K562 (cell line): Measurements from ENCODE around the gene TRIM69. TPM values are rescaled to one million over a fixed set of nuclear protein-coding genes. Genes with fewer than 3 reads are reported as not detected.

Experiments
- ATAC-seq: fragments of 200-7000 bp; cut with Tn5 transposase; 3 replicates; pipeline ENCODE4 v1.9.1; 2020; ENCODE audit warnings: moderate library complexity
- BruUV-seq: library from RNA; stranded (reverse); fragments of 400-500 nt; replicated peaks from 2 replicates; lab custom pipeline; 2021; lab: Mats Ljungman, UMichigan
- CTCF ChIA-PET: fragments of 300-600 bp; formaldehyde crosslinking; extraction: SDS; loops from one replicate; lab custom pipeline; 2021; ENCODE audit warnings: low intra/inter-chr PET ratio; lab: Yijun Ruan, JAX
- POLR2A ChIA-PET: fragments of 300-600, 350-650 bp; sonication (Branson Sonifier 250); formaldehyde crosslinking; extraction: SDS; loops from one replicate; lab custom pipeline; 2021; ENCODE audit warnings: antibody characterized with exemption, inconsistent platforms; lab: Yijun Ruan, JAX
- DNase-seq, 4 experiments: peaks; one replicate each; pipeline versions ENCODE4 v3.0.0 to v3.0.0-alpha.2; 2011 to 2018; ENCODE audit warnings: low spot score in 3 of 4, mixed read lengths in 3 of 4; ENCODE audit errors: extremely low read depth in 1 of 4
- FAIRE-seq: peaks from 2 replicates; lab custom pipeline; 2011; peaks lifted over from hg19 to GRCh38; lab: Jason Lieb, UNC
- H2AFZ ChIP-seq: 2 replicates; pipeline ENCODE4 v1.6.0; 2011; ENCODE audit warnings: low read depth, low read length, control low read depth, inconsistent platforms
- H3K27ac ChIP-seq: fragments of 200-600 bp; 3 replicates; pipeline ENCODE4 v1.8.0; 2011; ENCODE audit warnings: low read depth, mild to moderate bottlenecking, control low read depth, inconsistent platforms, low read length, moderate library complexity, mixed read lengths; ENCODE audit errors: extremely low read depth
- H3K27me3 ChIP-seq, 2 experiments: fragments of 300-600 bp in 1 of 2; 2 replicates in 1 of 2; 3 replicates in 1 of 2; pipeline versions ENCODE4 v1.6.0 to v1.8.0; 2011; ENCODE audit warnings: inconsistent platforms in 2 of 2, low read length in 2 of 2, mild to moderate bottlenecking in 1 of 2, mixed read lengths in 1 of 2, moderate library complexity in 1 of 2; ENCODE audit not compliant: control insufficient read depth in 2 of 2, insufficient read depth in 2 of 2
- H3K36me3 ChIP-seq: fragments of 300-600 bp; 3 replicates; pipeline ENCODE4 v1.8.0; 2011; ENCODE audit warnings: mild to moderate bottlenecking, low read length, inconsistent platforms; ENCODE audit not compliant: control insufficient read depth, insufficient read depth
- H3K4me1 ChIP-seq, 2 experiments: fragments of 200-600 bp in 1 of 2; replicated peaks in 1 of 2; 2 replicates in 1 of 2; 3 replicates in 1 of 2; pipeline versions ENCODE4 v1.5.1 to v1.8.0; 2011; ENCODE audit warnings: inconsistent platforms in 2 of 2, low read length in 2 of 2, mild to moderate bottlenecking in 1 of 2, mixed read lengths in 1 of 2, moderate library complexity in 1 of 2; ENCODE audit not compliant: control insufficient read depth in 2 of 2, insufficient read depth in 2 of 2
- H3K4me2 ChIP-seq: 2 replicates; pipeline ENCODE4 v1.6.1; 2011; ENCODE audit warnings: low read length, control low read depth, inconsistent platforms, mixed read lengths; ENCODE audit not compliant: insufficient read depth
- H3K4me3 ChIP-seq: fragments of 200-600 bp; sonication (generic), shearing (Covaris generic); 2 replicates; pipeline ENCODE4 v1.5.1; 2016; ENCODE audit warnings: control low read depth, inconsistent platforms
- H3K79me2 ChIP-seq: fragments of 200-600 bp; 3 replicates; pipeline ENCODE4 v1.8.0; 2011; ENCODE audit warnings: low read length, inconsistent platforms; ENCODE audit not compliant: control insufficient read depth, insufficient read depth
- H3K9ac ChIP-seq, 2 experiments: 2 replicates each; pipeline versions ENCODE4 v1.6.0 to v1.6.1; 2011; ENCODE audit warnings: low read depth in 2 of 2, low read length in 2 of 2, control low read depth in 1 of 2, inconsistent platforms in 1 of 2, mild to moderate bottlenecking in 1 of 2, mixed read lengths in 1 of 2; ENCODE audit not compliant: insufficient read depth in 1 of 2
- H3K9me1 ChIP-seq: one replicate; pipeline ENCODE4 v1.6.0; 2011; ENCODE audit warnings: inconsistent platforms, mild to moderate bottlenecking, low read length, moderate library complexity; ENCODE audit not compliant: control insufficient read depth, insufficient read depth
- H3K9me3 ChIP-seq: replicated peaks from 2 replicates; pipeline ENCODE4 v1.5.1; 2011; ENCODE audit warnings: low read depth, low read length, inconsistent platforms; ENCODE audit not compliant: control insufficient read depth, insufficient read depth
- H4K20me1 ChIP-seq: replicated peaks from 2 replicates; pipeline ENCODE4 v1.6.1; 2011; ENCODE audit warnings: low read length, inconsistent platforms, mixed read lengths; ENCODE audit not compliant: control insufficient read depth, insufficient read depth
- ARID2 ChIP-seq: fragments of 450-650 bp; IDR thresholded peaks from 2 replicates; pipeline ENCODE4 v1.6.1; 2017; ENCODE audit warnings: antibody characterized with exemption, mild to moderate bottlenecking
- GABPB2 ChIP-seq: fragments of 250-450 bp; sonication (Bioruptor Pico); conservative IDR thresholded peaks from 2 replicates; pipeline ENCODE4 v1.5.1; 2021; ENCODE audit warnings: mild to moderate bottlenecking
- HNRNPUL1 ChIP-seq: fragments of 200-400 bp; formaldehyde crosslinking; IDR thresholded peaks from 2 replicates; pipeline ENCODE4 v1.6.1; 2017; ENCODE audit warnings: low read length
- MEF2A ChIP-seq: IDR thresholded peaks from 2 replicates; pipeline ENCODE4 v1.6.1; 2011; ENCODE audit warnings: low read depth, mild to moderate bottlenecking, low read length, moderate library complexity; ENCODE audit not compliant: control insufficient read depth
- NCOA4 ChIP-seq: fragments of 450-650 bp; IDR thresholded peaks from 2 replicates; pipeline ENCODE4 v1.6.1; 2018; ENCODE audit warnings: mild to moderate bottlenecking; ENCODE audit not compliant: partially characterized antibody
- NCOA6 ChIP-seq: fragments of 450-650 bp; IDR thresholded peaks from 2 replicates; pipeline ENCODE4 v1.6.1; 2017; ENCODE audit warnings: mild to moderate bottlenecking
- OTX1 ChIP-seq: fragments of 450-650 bp; formaldehyde crosslinking; IDR thresholded peaks from 2 replicates; pipeline ENCODE4 v1.4.0; 2022; ENCODE audit warnings: mild to moderate bottlenecking
- PML ChIP-seq: IDR thresholded peaks from 2 replicates; pipeline ENCODE4 v1.6.1; 2012; ENCODE audit warnings: low read length, inconsistent platforms
- WHSC1 ChIP-seq: IDR thresholded peaks from one replicate; pipeline ENCODE4 v1.6.1; 2012; ENCODE audit warnings: low read length, control low read depth, inconsistent platforms
- ZNF274 ChIP-seq: IDR thresholded peaks from 2 replicates; pipeline ENCODE4 v1.6.1; 2011; ENCODE audit warnings: low read depth, mild to moderate bottlenecking, low read length, moderate library complexity, borderline replicate concordance
- WGBS: fragments of 100-300 bp; shearing (Covaris generic); methylation state at CpG from one replicate; pipeline ENCODE4 v1.1.6; 2016; ENCODE audit warnings: low coverage, mixed read lengths; ENCODE audit not compliant: insufficient coverage; ENCODE audit errors: missing lambda C conversion rate; 5-methylcytosine and 5-hydroxymethylcytosine counted together
- in situ Hi-C: fragments of 300-500 bp; cut with MboI; formaldehyde crosslinking; loops from 4 replicates; pipeline ENCODE4 v1.15.0; 2018; ENCODE audit warnings: inconsistent platforms, mixed read lengths
- intact Hi-C: fragments of 100-400 bp; cut with micrococcal nuclease; formaldehyde crosslinking; loops from 2 replicates; pipeline ENCODE4 v1.14.2; 2022
- polyA plus RNA-seq, 8 experiments: library from polyadenylated mRNA; depleted of rRNA in 4 of 8; stranded (reverse) in 5 of 8; unstranded in 3 of 8; fragments of >200 nt; fragmentation: Nextera tagmentation in 2 of 8; fragmentation: Illumina TruSeq in 1 of 8; extraction: Ambion mirVana in 2 of 8; extraction: Trizol in 1 of 8; gene quantifications; 2 replicates each; pipeline versions ENCODE4 v1.2.1 to v1.2.3, GENCODE V29; 2011 to 2014; ENCODE audit warnings: inconsistent platforms in 1 of 8, missing spikeins in 1 of 8
- total RNA-seq, 7 experiments: library from RNA; depleted of rRNA in 6 of 7; stranded (reverse); fragments of >200 nt in 6 of 7; fragmentation: Illumina TruSeq in 2 of 7; extraction: Trizol in 2 of 7; gene quantifications; 2 replicates each; pipeline versions ENCODE4 v1.2.1 to v1.2.3, GENCODE V29; 2011 to 2021; ENCODE audit warnings: low replicate concordance in 1 of 7
- TF ChIP-seq, protein P1 (sequence below): sonication (generic); formaldehyde crosslinking; IDR thresholded peaks from 2 replicates; pipeline ENCODE4 v1.8.1; 2023; ENCODE audit warnings: missing genetic modification reagents, mild to moderate bottlenecking, borderline replicate concordance
- TF ChIP-seq, protein P2 (sequence below): fragments of 250-450 bp; sonication (Bioruptor Pico); IDR thresholded peaks from 2 replicates; pipeline ENCODE4 v1.9.0; 2021; ENCODE audit warnings: mild to moderate bottlenecking
- TF ChIP-seq, protein P3 (sequence below): fragments of 450-650 bp; formaldehyde crosslinking; IDR thresholded peaks from 2 replicates; pipeline ENCODE4 v1.4.0; 2020; ENCODE audit warnings: mild to moderate bottlenecking, moderate library complexity

TRIM69 gene
- total and polyA plus RNA-seq, 9 of the 15 experiments (the other 6 are each of a cell fraction or from before 2014, with no cell fraction given): 1.0 to 4.3 (median 2.3) TPM

DNA sequence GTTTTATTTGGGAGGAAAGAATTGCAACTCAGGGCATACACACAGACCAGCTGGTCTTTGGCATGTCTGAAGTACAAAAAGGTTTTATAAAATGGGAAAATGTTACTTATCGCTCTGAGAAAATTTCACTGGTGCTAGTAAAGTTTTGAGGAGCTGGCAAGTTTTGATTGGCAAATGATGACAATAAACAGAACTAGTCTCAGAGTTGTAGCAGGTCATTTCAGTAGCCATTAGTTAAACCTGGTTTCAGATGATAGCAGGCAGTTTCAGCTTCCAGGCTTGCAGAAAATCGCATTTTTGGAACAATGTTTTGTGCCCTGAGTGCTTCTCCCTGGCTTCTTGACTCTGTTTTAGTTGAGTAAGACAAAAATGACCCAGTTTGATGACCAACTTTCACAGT, 14.3 kb upstream of the TRIM69 start:
- Histone ChIP-seq H2AFZ (no peak overlapping the region), H3K4me1 (peaks cover 6 to 15% of the 10 kb centered on the region in 2 experiments; a peak in 4 of 5 replicates)

More for the DNA sequence above, 14.3 kb upstream of the TRIM69 start:
- no TSS peak for BruUV-seq
- Histone ChIP-seq H3K27me3 (no peaks in the 10 kb centered on the region), H3K9me3 (no peaks in the 10 kb centered on the region), H3K9ac (no peak overlapping the region), H3K9me1 (no peaks in the 10 kb centered on the region), H3K27ac (no peak overlapping the region), H3K36me3 (peaks cover 19% of the 10 kb centered on the region), H3K4me2 (no peak overlapping the region)
- CTCF ChIA-PET: no interaction called here
- no peak for ATAC-seq
- TF ChIP-seq, protein P1, sequence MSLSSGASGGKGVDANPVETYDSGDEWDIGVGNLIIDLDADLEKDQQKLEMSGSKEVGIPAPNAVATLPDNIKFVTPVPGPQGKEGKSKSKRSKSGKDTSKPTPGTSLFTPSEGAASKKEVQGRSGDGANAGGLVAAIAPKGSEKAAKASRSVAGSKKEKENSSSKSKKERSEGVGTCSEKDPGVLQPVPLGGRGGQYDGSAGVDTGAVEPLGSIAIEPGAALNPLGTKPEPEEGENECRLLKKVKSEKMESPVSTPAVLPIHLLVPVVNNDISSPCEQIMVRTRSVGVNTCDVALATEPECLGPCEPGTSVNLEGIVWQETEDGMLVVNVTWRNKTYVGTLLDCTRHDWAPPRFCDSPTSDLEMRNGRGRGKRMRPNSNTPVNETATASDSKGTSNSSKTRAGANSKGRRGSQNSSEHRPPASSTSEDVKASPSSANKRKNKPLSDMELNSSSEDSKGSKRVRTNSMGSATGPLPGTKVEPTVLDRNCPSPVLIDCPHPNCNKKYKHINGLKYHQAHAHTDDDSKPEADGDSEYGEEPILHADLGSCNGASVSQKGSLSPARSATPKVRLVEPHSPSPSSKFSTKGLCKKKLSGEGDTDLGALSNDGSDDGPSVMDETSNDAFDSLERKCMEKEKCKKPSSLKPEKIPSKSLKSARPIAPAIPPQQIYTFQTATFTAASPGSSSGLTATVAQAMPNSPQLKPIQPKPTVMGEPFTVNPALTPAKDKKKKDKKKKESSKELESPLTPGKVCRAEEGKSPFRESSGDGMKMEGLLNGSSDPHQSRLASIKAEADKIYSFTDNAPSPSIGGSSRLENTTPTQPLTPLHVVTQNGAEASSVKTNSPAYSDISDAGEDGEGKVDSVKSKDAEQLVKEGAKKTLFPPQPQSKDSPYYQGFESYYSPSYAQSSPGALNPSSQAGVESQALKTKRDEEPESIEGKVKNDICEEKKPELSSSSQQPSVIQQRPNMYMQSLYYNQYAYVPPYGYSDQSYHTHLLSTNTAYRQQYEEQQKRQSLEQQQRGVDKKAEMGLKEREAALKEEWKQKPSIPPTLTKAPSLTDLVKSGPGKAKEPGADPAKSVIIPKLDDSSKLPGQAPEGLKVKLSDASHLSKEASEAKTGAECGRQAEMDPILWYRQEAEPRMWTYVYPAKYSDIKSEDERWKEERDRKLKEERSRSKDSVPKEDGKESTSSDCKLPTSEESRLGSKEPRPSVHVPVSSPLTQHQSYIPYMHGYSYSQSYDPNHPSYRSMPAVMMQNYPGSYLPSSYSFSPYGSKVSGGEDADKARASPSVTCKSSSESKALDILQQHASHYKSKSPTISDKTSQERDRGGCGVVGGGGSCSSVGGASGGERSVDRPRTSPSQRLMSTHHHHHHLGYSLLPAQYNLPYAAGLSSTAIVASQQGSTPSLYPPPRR (CRISPR knock-in tag): no peak
- TF ChIP-seq NCOA6 (no peak), OTX1 (CRISPR knock-in tag) (no peak), PML (no peak), ARID2 (no peak), HNRNPUL1 (no peak), WHSC1 (no peak), GABPB2 (CRISPR knock-in tag) (no peak), NCOA4 (no peak), ZNF274 (no peak), MEF2A (no peak)
- TF ChIP-seq, protein P2, sequence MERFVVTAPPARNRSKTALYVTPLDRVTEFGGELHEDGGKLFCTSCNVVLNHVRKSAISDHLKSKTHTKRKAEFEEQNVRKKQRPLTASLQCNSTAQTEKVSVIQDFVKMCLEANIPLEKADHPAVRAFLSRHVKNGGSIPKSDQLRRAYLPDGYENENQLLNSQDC (CRISPR knock-in tag): no peak
- TF ChIP-seq, protein P3, sequence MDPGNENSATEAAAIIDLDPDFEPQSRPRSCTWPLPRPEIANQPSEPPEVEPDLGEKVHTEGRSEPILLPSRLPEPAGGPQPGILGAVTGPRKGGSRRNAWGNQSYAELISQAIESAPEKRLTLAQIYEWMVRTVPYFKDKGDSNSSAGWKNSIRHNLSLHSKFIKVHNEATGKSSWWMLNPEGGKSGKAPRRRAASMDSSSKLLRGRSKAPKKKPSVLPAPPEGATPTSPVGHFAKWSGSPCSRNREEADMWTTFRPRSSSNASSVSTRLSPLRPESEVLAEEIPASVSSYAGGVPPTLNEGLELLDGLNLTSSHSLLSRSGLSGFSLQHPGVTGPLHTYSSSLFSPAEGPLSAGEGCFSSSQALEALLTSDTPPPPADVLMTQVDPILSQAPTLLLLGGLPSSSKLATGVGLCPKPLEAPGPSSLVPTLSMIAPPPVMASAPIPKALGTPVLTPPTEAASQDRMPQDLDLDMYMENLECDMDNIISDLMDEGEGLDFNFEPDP (CRISPR knock-in tag): no peak
- TF ChIP-seq, all 486 proteins: peak for 0
- in situ Hi-C loops: no loop called here
- DNase-seq (no peak), FAIRE-seq (no peak)
- H3K79me2 ChIP-seq: no peaks in the 10 kb centered on the region
- H3K4me3 ChIP-seq: no peak overlapping the region
- WGBS: 53% methylated on average over 2 of the region's 2 CpGs
- intact Hi-C loops: no loop called here
- H4K20me1 ChIP-seq: no peaks in the 10 kb centered on the region
- POLR2A ChIA-PET: interaction anchor here (3.0 to 10.1 kb wide), 2 partner anchors 10 to 15 kb away, joined by 10 to 136 read pairs; partner anchors contain the start of genes B2M, PATL2 and TRIM69
